ENCODE measurements around the gene TEX44. TPM values are rescaled to one million over a fixed set of nuclear protein-coding genes. Genes with fewer than 3 reads are reported as not detected.

Gene TEX44
- total RNA-seq, 1 donor from 2014 or later: not detected

DNA sequence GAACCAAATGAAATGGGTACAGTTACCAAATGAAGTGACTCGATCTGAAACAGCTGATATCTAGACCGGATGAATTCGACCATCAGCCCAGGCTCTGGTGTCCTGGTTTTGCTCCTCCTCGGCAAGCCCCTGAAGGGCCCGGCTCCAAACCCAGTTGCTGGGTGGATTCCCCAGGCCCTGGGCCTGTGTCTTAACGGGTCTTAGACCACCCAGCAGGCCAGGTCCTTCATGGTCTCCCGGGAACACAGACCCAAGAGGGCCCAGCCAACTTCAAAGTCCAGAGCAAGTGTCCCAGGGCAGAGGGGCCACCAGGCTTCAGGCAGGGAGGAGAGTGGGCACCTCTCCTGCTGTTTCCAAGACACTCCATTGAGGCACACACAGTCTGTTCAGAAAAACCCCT, 35.7 kb upstream of the TEX44 start:
- Mint-ChIP-seq H3K36me3 (peaks cover 5% of the 10 kb centered on the region), H3K9me3 (peaks cover 20% of the 10 kb centered on the region), H3K27ac (peak overlapping the region; percentile 29), H3K27me3 (ENCODE audit: insufficient read depth, low read depth) (peaks cover 2% of the 10 kb centered on the region), H3K4me3 (no peak overlapping the region), H3K4me1 (peaks cover 4% of the 10 kb centered on the region)
- H3K4me3 ChIP-seq: no peak overlapping the region
- H3K27me3 ChIP-seq: no peaks in the 10 kb centered on the region
- no peaks in the 10 kb centered on the region for H3K79me2 ChIP-seq (ENCODE audit: low read depth)
- H3F3A ChIP-seq (ENCODE audit: low read depth): no peaks in the 10 kb centered on the region
- no peaks in the 10 kb centered on the region for H4K20me1 ChIP-seq (ENCODE audit: low read depth)
- TF ChIP-seq EZH2phosphoT487 (IDR thresholded peaks at IDR 0.05) (no peak), EZH2 (IDR thresholded peaks at IDR 0.05) (no peak)
- TF ChIP-seq, protein P1, sequence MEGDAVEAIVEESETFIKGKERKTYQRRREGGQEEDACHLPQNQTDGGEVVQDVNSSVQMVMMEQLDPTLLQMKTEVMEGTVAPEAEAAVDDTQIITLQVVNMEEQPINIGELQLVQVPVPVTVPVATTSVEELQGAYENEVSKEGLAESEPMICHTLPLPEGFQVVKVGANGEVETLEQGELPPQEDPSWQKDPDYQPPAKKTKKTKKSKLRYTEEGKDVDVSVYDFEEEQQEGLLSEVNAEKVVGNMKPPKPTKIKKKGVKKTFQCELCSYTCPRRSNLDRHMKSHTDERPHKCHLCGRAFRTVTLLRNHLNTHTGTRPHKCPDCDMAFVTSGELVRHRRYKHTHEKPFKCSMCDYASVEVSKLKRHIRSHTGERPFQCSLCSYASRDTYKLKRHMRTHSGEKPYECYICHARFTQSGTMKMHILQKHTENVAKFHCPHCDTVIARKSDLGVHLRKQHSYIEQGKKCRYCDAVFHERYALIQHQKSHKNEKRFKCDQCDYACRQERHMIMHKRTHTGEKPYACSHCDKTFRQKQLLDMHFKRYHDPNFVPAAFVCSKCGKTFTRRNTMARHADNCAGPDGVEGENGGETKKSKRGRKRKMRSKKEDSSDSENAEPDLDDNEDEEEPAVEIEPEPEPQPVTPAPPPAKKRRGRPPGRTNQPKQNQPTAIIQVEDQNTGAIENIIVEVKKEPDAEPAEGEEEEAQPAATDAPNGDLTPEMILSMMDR (IDR thresholded peaks at IDR 0.05): no peak
- no peak overlapping the region for H3K4me2 ChIP-seq
- H3K4me1 ChIP-seq: no peaks in the 10 kb centered on the region
- peaks cover 12% of the 10 kb centered on the region for H3K9me3 ChIP-seq (ENCODE audit: low read depth)
- no peak overlapping the region for H3K9ac ChIP-seq
- H2AFZ ChIP-seq (replicated peaks): no peak overlapping the region
- no peak overlapping the region for H3K27ac ChIP-seq
- no peaks in the 10 kb centered on the region for H3K36me3 ChIP-seq
- DNase-seq (ENCODE audit: low spot score): no peak

DNA sequence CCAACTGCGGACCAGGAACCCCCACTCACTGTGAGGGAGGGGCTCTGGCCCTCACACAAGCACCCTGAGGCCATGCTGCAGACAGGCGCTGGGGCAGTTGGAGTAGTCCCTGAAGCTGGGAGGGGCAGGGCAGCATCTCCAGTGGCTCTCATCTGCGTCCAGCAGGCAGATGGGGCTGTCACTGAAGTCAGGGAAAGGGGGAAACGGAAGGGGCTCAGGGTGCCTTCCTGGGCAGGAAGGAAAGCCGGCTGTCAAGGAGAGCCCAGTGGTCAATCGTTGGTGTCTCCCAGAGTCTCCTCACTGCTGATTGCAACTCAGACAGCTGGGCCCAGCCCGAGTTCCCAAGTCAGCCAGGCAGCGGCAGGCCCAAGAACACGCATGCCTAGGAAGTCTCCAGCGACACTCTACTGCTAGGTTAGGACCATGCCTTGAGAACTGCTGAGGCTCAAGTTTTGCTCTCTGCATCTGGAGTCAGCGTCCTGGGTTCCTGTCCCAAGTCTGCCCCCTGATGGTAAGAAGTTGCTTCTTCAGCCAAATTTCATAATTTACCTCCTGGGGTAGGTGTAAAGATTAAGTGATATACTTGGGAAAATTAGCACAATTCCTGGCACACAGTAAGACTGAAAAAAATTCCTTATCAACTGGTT, 35.0 kb upstream of the TEX44 start:
- Histone ChIP-seq H3K4me1 (no peaks in the 10 kb centered on the region), H3F3A (ENCODE audit: low read depth) (no peaks in the 10 kb centered on the region), H2AFZ (replicated peaks) (peak overlapping the region; percentile 75), H3K79me2 (ENCODE audit: low read depth) (no peaks in the 10 kb centered on the region), H3K4me3 (no peak overlapping the region), H3K9me3 (ENCODE audit: low read depth) (peaks cover 7% of the 10 kb centered on the region), H3K27me3 (no peaks in the 10 kb centered on the region), H3K4me2 (no peak overlapping the region), H3K9ac (no peak overlapping the region), H3K27ac (no peak overlapping the region), H3K36me3 (no peaks in the 10 kb centered on the region), H4K20me1 (ENCODE audit: low read depth) (no peaks in the 10 kb centered on the region)
- TF ChIP-seq EZH2 (IDR thresholded peaks at IDR 0.05): no peak
- no peak for TF ChIP-seq EZH2phosphoT487 (IDR thresholded peaks at IDR 0.05)
- TF ChIP-seq, protein P1 (IDR thresholded peaks at IDR 0.05): peak; percentile 75
- DNase-seq (ENCODE audit: low spot score): peak; percentile 82
- Mint-ChIP-seq H3K27ac (no peak overlapping the region), H3K4me3 (no peak overlapping the region), H3K4me1 (peaks cover 4% of the 10 kb centered on the region), H3K9me3 (peaks cover 19% of the 10 kb centered on the region), H3K36me3 (peaks cover 5% of the 10 kb centered on the region), H3K27me3 (ENCODE audit: insufficient read depth, low read depth) (peaks cover 2% of the 10 kb centered on the region)

DNA sequence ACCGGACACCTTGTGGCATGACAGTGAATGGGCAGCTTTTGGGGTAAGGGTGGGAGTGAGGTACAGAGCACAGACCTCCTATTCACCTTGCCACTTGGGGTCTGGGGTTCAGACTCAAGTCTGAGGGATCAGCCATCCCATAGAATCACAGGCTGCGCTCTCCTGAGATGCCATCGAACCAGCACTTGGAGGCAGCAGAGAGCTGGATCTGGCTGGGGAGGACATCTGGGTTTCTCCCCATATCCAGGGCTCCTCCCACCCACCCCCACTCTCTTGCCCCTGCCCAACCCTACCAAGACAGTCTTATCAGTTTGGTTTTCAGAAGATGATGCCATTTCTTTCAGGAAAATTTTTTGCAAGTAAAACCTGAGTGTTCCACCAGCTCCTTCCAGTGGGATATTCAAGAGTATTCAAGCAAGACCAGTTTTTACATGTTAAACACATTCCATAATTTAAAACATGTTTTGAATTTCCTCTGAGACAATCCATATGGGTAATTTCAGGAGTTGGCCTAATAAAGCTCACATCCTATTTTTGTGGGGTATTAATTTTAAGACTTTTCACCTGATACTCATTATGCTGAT, 29.2 kb upstream of the TEX44 start:
- TF ChIP-seq, protein P1 (IDR thresholded peaks at IDR 0.05): peak; percentile 68
- TF ChIP-seq EZH2 (IDR thresholded peaks at IDR 0.05) (no peak), EZH2phosphoT487 (IDR thresholded peaks at IDR 0.05) (no peak)
- H3K4me3 ChIP-seq: no peak overlapping the region
- no peaks in the 10 kb centered on the region for H3K9me3 ChIP-seq (ENCODE audit: low read depth)
- H3K9ac ChIP-seq: no peak overlapping the region
- H3K4me1 Mint-ChIP-seq: peaks cover 5% of the 10 kb centered on the region
- H3K27me3 Mint-ChIP-seq (ENCODE audit: insufficient read depth, low read depth): peaks cover 6% of the 10 kb centered on the region
- no peaks in the 10 kb centered on the region for H4K20me1 ChIP-seq (ENCODE audit: low read depth)
- H2AFZ ChIP-seq (replicated peaks): no peak overlapping the region
- H3K79me2 ChIP-seq (ENCODE audit: low read depth): no peaks in the 10 kb centered on the region
- H3F3A ChIP-seq (ENCODE audit: low read depth): no peaks in the 10 kb centered on the region
- peaks cover 10% of the 10 kb centered on the region for H3K9me3 Mint-ChIP-seq
- DNase-seq (ENCODE audit: low spot score): peak; percentile 84
- H3K27ac ChIP-seq: no peak overlapping the region
- H3K4me2 ChIP-seq: no peak overlapping the region
- no peak overlapping the region for H3K27ac Mint-ChIP-seq
- H3K36me3 Mint-ChIP-seq: no peaks in the 10 kb centered on the region
- H3K27me3 ChIP-seq: no peaks in the 10 kb centered on the region
- no peak overlapping the region for H3K4me3 Mint-ChIP-seq
- no peaks in the 10 kb centered on the region for H3K4me1 ChIP-seq
- H3K36me3 ChIP-seq: no peaks in the 10 kb centered on the region
